A549 treated with Mapracorat at 1 μM for 4 hours (cell line): ENCODE data around the gene SERP2. TPM values are rescaled to one million over a fixed set of nuclear protein-coding genes. Genes with fewer than 3 reads are reported as not detected.

Experiments used
- total RNA-seq: library from RNA; stranded (reverse); fragments of 200-300 nt; extraction: Qiagen RNA extraction; gene quantifications from 5 replicates; pipeline ENCODE4 v1.2.3, GENCODE V29; 2022

Gene SERP2
- total RNA-seq = not detected in 5 replicates

GRCh38 chr13:44373601-44374347 is at the start of gene SERP2:
SERP2 (plus strand) TSS chr13:44373824; CDS start chr13:44374026, 202 bp downstream.

Other genes with a start within 250 kb of the SERP2 start
- 54.7 to 66.4 TPM (median 61.7 TPM) in 5 replicates for gene TSC22D1, start 202.5 kb downstream of the SERP2 start, total RNA-seq